SKM-1 treated with dmso at 0.1 percent for 144 hours (cell line): Measurements from ENCODE around the gene HEYL.
A peak's percentile ranks its signal among the peaks of the same experiment; 100 is the strongest.

Experiments used
- DNase-seq: peaks from one replicate; lab custom pipeline; 2025; ENCODE audit not compliant: unreplicated experiment; lab: John Stamatoyannopoulos, UW

Gene HEYL

DNA sequence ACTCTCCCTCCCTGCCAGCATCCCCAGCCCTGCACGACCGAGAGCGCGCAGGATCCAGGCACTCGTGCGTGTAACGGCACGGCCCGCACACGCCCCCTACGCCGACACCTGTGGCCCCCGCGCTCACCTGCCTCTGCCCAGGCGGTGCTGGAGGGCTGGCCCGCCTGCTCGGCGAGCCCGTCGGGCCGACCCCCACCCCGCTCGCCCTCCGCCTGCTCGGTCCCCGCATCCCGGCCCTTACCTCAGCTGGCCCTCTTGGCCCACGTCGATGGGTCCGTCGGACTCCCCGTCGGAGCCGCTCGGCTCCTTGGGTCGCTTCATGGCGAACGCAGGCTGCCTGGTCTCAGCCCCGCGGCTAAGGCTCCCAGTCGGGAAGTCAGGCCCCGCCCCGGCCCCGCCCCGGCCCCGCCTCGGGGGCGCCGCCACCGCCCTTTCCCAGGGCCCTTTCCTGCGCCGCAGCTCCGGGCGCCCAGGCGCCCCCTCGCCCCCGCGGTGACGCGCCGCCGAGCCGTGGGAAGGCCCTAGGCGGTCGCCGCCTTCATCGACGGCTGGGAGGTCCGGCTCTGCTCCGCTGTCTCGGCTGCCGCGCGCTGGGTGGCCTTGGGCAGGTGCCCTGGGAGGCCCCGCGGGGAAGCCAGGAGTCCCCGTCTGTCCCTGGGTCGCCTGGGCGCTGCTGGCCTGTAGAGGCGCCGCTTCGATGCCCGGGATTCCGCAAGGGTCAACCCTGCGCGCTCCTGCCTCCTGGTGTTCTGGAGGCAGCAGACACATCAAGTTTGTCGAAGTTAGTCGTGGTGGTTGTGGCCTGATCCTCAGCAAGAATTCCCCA is at the start of gene HEYL:
Gene HEYL, minus strand, starts transcription at position 339 of the 826 bp plus-strand sequence. Its CDS starts 18 bp downstream, at position 321.
- peak; percentile 59 for DNase-seq

- DNase-seq = no peak
These were observed 49.8 kb upstream of the HEYL start for GRCh38 chr1:39689214-39689613.

GRCh38 chr1:39688706-39689105 is 49.3 kb upstream of the HEYL start:
- DNase-seq = no peak

DNA sequence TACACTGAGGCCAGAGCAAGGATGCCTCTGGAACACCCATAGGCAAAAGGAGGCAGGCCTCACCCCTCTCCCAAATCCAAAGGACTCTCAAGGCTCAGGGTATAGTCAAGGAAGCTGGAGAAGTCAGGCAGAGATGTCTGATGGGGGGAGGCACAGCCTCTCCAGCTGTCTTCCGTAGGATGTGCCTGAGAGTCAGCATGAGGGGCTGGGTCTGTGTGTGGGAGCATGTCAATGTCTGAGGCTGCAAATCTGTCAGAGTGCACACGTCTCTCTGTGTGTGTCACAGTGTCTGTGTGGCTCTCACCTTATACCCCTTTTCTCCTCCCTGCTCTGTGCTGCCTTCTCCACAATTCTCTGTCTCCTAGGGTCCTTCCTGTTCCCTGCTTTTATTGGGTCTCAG is 47.8 kb upstream of the HEYL start:
- DNase-seq = no peak

GRCh38 chr1:39685071-39685470 is 45.6 kb upstream of the HEYL start:
- DNase-seq = no peak

DNA sequence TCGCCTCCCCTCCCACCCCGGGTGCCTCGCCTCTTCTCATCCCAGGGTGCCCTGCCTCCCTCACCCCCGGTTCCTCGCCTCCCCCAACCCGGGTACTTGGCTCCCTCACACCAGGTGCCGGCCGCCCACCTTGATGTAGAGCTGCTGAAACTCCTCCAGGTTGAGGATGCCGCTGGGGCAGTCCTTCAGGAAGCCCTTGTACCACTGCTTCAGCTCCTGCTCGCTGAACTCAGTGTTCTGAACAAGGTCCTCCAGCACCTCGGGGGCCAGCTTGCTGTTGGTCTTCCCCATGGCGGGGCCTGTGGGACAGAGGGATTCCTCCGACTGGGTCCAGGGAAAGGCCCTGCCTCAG is 44.8 kb upstream of the HEYL start:
- no peak for DNase-seq

GRCh38 chr1:39683591-39684312 is 44.3 kb upstream of the HEYL start:
- no peak for DNase-seq

DNA sequence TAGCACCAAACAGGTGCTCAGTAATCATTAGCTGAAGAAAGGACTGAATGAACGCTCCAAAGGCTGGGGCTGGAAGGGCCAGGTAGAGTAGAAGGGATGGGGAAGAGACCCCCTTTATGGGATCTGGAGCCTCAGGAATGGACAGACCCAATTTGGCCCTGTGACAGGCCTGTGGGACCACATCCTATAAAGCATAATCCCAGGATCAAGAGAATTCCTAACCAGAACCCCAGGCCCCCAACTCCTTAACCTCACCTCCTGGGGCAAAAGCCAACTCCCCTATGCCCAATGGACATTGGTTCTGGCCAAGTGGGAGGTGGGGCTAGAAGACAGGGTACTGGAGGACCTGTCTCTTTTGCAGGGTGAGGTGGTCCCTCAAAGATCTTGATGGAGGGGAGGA is 42.6 kb upstream of the HEYL start:
- DNase-seq = no peak

DNA sequence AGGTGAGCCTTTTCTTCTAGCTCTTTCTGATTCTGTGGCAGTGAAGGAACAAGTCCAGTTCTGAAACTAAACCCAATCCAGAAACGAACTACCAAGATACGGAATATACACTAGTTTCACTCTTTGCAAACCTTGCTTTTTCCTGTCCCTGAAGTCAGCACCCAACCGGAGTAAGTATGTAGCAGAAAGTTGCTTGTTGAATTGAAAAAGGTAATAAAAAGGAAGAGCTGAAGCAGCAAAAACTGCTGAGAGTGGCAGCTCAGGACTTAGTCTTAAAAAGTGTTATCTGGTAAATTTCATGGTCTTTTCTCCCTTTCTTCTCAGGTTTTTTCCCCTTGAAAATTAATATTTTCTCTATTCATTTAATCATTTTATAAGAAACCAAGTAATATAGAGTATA is 41.9 kb upstream of the HEYL start:
- no peak for DNase-seq

DNA sequence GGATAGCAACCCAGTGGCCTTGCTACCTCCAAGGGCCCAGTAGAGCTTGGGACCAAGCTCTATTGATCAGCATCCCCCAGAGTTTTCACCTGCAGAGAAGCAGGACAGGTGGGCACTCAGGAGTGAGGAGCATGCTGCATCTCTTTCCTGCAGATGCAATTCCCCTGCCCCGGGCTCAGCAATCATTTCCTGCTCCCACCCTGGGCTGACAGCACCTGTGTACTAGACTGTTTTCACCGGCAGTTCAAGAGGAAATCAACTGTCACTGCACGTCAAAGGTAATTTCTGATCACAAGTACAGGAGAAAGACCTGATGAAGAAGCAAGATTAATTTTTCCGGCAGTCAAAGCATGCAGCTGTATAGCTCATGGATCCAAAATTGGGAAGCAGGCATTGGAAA is 41.3 kb upstream of the HEYL start:
- DNase-seq = no peak

- DNase-seq = no peak
These were observed 40.4 kb upstream of the HEYL start for GRCh38 chr1:39679821-39680220.

DNA sequence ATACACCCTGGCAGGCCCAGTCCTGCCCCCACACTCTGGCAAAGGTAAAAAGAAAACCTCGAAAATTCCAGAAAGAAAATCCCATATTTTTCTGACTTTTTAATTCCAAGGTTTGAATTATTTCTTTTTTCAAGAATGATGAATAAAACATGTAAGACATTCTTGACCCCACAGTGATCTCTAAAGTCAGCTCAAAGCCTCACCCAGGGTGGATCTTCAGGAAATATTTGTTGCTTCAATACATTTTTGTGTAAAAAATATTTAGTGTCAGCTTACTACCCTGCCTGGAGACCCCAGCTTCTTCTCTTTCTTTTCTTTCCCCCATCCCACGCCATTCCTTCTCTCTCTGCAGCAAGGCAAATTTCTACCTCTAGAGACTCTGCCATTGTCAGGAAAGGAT is 39.4 kb upstream of the HEYL start:
- DNase-seq = no peak

DNA sequence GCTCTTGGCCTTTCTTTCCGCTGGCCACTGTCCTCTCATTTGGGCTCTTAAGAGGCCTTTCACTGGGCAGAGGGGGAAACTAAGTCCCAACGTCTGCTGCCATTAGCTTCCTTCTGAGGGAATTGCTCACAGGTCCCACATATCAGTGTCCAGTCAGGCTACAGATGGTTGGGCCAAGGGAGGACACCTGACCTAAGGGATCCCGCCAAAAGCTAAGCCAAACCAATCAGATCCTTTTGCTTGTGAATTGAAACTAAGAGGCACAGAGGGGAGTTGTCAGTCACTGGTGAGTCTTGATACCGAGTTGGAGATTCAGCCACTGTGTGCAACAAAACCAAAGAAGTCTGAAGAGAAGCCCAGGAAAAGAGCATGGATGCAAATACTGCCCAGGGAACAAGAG is 38.2 kb upstream of the HEYL start:
- no peak for DNase-seq

DNA sequence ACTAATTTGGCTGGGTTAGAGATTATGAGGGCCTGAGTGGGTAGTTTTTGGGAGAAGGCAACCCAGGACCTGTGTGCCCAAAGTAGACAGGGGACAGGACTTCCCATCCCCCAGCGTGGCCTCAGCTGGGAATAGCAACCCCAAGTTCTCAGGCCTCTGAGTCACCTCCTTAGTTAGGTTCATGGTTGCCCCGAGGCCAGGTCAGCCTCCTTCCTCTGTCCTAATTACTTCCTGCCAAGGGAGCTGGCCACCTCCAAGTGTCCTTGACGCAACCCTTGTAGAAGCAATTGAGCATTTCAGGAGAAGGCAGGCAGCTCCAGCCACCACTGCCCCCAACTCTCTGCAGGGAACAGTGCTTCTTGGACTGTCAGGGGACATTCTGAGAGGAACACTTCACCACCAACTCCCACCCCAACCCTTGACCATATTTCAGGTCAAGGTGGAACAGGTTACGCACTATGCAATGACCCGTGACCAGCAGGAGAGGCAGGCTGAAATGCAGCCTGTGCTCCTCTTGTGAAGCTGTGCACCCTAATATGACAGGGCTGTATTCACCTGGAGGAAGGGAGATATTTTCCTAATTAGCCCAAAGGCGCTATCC is 37.6 kb upstream of the HEYL start:
- no peak for DNase-seq

GRCh38 chr1:39675220-39675619 is 35.8 kb upstream of the HEYL start:
- DNase-seq = no peak

DNA sequence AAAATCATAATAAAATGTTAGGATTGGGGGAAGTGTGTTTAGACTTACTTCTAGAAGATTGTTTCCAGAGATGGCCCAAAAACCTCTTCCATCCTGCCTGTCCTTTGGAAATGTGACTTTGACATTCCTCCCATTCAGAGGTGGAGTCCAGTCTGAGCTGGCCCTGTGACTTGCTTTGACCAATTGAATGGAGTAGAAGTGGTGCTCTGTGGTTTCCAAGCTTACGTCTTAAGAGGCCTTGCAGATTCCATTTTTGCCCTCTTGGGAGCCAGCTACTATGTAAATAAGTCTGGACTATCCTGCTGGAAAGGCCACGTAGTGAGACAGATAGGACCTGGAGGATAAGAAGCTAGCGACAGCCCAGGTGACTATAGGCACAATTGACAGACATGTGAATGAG is 33.8 kb upstream of the HEYL start:
- DNase-seq = no peak

GRCh38 chr1:39672551-39672947 is 33.1 kb upstream of the HEYL start:
- no peak for DNase-seq

GRCh38 chr1:39671793-39672550 is 32.5 kb upstream of the HEYL start, which contains the start of gene NT5C1A:
Gene NT5C1A (minus strand): TSS chr1:39672107. CDS start chr1:39672038, 69 bp downstream.
- no peak for DNase-seq

DNA sequence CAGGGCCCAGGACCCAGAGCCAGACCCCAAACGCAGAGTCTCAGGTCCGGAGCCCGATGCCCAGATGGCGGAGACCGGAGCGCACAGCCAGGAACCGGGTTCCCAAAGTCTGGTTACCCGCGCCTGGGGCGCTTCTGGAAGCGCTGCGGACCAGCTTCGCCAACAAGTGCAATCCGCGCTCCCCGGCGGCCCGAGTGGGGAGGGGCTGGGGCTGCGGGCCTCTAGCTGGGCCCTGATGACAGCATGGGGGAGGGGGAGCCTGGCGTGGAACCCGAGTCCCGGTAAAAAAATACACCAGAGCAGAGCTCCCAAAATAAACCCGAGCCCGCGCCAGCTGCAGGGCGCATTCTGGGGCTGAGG is 32.0 kb upstream of the HEYL start:
- no peak for DNase-seq

- DNase-seq = no peak
These were observed 31.2 kb upstream of the HEYL start for GRCh38 chr1:39670689-39671088.

DNA sequence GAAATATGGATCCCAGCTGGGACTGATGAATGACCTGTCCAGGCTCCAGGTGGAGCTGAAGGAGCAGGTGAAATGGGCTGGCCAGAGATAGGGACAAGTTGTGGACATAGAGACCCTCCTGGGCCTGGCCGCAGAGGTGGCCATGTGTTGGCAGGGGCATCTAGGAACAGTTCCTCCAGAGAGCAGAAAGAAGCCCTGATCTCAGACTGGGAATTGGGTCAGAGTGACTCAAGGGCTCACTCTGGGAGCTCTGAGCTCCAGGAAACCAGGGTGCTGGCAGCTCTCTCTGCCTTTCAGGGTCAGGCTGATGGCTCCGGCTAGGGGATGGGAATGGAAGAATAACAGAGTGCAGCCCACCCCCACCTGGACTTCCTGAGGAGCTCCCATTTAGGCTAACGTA is 29.5 kb upstream of the HEYL start:
- no peak for DNase-seq
